BJ (cell line): ENCODE data around the gene ALAD. TPM values are rescaled to one million over a fixed set of nuclear protein-coding genes. Genes with fewer than 3 reads are reported as not detected.
A peak's percentile ranks its signal among the peaks of the same experiment; 100 is the strongest.

Source experiments
- CTCF ChIA-PET: fragments of 350-600 bp; formaldehyde crosslinking; extraction: SDS; loops from one replicate; lab custom pipeline; 2021; ENCODE audit warnings: antibody characterized with exemption, inconsistent platforms; lab: Yijun Ruan, JAX
- POLR2A ChIA-PET: fragments of 300-600 bp; sonication (Branson Sonifier 250); formaldehyde crosslinking; extraction: SDS; loops from one replicate; lab custom pipeline; 2021; ENCODE audit warnings: antibody characterized with exemption; lab: Charles Lee
- DNase-seq: peaks from one replicate; pipeline ENCODE4 v3.0.0-alpha.2; 2011; ENCODE audit warnings: low read depth
- H3K27me3 ChIP-seq: 2 replicates; pipeline ENCODE4 v1.6.0; 2011; ENCODE audit warnings: low read length; ENCODE audit not compliant: control insufficient read depth, insufficient read depth
- H3K36me3 ChIP-seq: 2 replicates; pipeline ENCODE4 v1.5.1; 2011; ENCODE audit warnings: low read length; ENCODE audit not compliant: control insufficient read depth, insufficient read depth
- H3K4me3 ChIP-seq: 2 replicates; pipeline ENCODE4 v1.5.1; 2011; ENCODE audit warnings: low read depth, mild to moderate bottlenecking, control low read depth, low read length
- CTCF ChIP-seq: IDR thresholded peaks from 2 replicates; pipeline ENCODE4 v1.5.1; 2011; ENCODE audit warnings: low read depth, mild to moderate bottlenecking, control low read depth, inconsistent platforms, low read length, moderate library complexity; ENCODE audit not compliant: insufficient read depth
- polyA plus RNA-seq: library from polyadenylated mRNA; depleted of rRNA; stranded (reverse); fragments of >200 nt; gene quantifications from 2 replicates; pipeline ENCODE4 v1.2.3, GENCODE V29; 2011

Gene ALAD
- polyA plus RNA-seq, 1 experiment, result 9.5 TPM

GRCh38 chr9:113360242-113360842 lies 40.7 kb downstream of the ALAD start:
- no peak for DNase-seq
- peaks cover 7% of the 10 kb centered on the region for H3K27me3 ChIP-seq
- TF ChIP-seq CTCF, result no peak
- ChIA-PET POLR2A (no interaction called here), CTCF (interaction anchor here (1.2 kb wide), 1 partner anchor 48 kb away, joined by 3 read pairs; no protein-coding TSS in a partner anchor)
- H3K36me3 ChIP-seq, result no peaks in the 10 kb centered on the region
- H3K4me3 ChIP-seq, result no peak overlapping the region

- peaks cover 7% of the 10 kb centered on the region for H3K27me3 ChIP-seq
- no peaks in the 10 kb centered on the region for H3K36me3 ChIP-seq
- no peak for TF ChIP-seq CTCF
- DNase-seq, result no peak
- ChIA-PET CTCF (interaction anchor here (1.0 to 2.5 kb wide), 3 partner anchors 9 to 48 kb away, joined by 3 to 5 read pairs (median 3); no protein-coding TSS in a partner anchor), POLR2A (no interaction called here)
- H3K4me3 ChIP-seq, result no peak overlapping the region
These were observed 41.7 kb downstream of the ALAD start for GRCh38 chr9:113359385-113359784.

GRCh38 chr9:113356686-113357292 lies 44.3 kb downstream of the ALAD start:
- Histone ChIP-seq H3K36me3 (no peaks in the 10 kb centered on the region), H3K4me3 (no peak overlapping the region), H3K27me3 (peaks cover 20% of the 10 kb centered on the region)
- DNase-seq, result no peak
- ChIA-PET CTCF (interaction anchor here (0.6 to 1.4 kb wide), 2 partner anchors 9 to 16 kb away, joined by 3 to 5 read pairs; no protein-coding TSS in a partner anchor), POLR2A (no interaction called here)
- TF ChIP-seq CTCF, result no peak

GRCh38 chr9:113355040-113355596 lies 46.0 kb downstream of the ALAD start:
- POLR2A ChIA-PET, result no interaction called here
- Histone ChIP-seq H3K4me3 (no peak overlapping the region), H3K36me3 (no peaks in the 10 kb centered on the region), H3K27me3 (peaks cover 32% of the 10 kb centered on the region)
- CTCF ChIA-PET, result interaction anchor here (0.5 to 0.8 kb wide), 3 partner anchors 11 to 1810 kb away, joined by 3 to 5 read pairs (median 4); no protein-coding TSS in a partner anchor
- TF ChIP-seq CTCF, result peak; percentile 14; the same call in 1 of the 2 replicates
- no peak for DNase-seq

- ChIA-PET POLR2A (no interaction called here), CTCF (interaction anchor here (0.6 kb wide), 1 partner anchor 16 kb away, joined by 3 read pairs; no protein-coding TSS in a partner anchor)
- no peak overlapping the region for H3K4me3 ChIP-seq
- no peak for TF ChIP-seq CTCF
- DNase-seq, result no peak
- H3K36me3 ChIP-seq, result no peaks in the 10 kb centered on the region
- peaks cover 41% of the 10 kb centered on the region for H3K27me3 ChIP-seq
These were observed 48.7 kb downstream of the ALAD start for GRCh38 chr9:113352411-113352810.
